ENCODE data around the gene TGOLN2. TPM values are rescaled to one million over a fixed set of nuclear protein-coding genes. Genes with fewer than 3 reads are reported as not detected.

Gene TGOLN2
- total RNA-seq, 1 experiment from 2014 or later = 178 TPM

DNA sequence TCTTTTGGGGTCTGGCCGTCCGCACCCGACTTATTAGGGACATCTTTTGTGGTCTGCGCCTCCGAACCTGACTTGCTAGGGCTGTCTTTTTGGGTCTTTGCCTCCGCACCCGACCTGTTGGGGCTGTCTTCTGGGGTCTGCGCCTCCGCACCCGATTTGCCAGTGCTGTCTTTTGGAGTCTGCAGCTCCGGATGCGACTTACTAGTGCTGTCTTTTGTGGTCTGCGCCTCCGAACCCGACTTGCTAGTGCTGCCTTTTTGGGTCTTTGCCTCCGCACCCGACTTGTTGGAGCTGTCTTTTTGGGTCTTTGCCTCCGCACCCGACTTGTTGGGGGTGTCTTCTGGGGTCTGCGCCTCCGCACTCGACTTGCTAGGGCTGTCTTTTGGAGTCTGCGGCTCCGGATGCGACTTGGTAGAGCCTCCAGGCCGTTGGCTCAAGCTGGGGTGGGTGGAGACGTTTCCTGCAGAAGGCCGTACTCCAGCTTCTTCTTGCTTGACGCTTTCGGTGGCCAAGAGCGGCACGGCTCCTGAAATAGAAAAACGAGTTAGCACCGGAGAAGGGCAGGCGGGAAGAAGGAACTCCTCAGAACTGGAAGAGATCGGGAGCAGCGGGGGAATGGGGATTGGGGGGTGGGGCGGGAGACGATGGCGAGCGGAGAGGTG is 498 bp downstream of the TGOLN2 start:
- in situ Hi-C loops (cut with HindIII; ENCODE audit: low pct_unique_long_range_greater_than_20kb, low sequenced_read_pairs) = no loop called here

GRCh38 chr2:85326406-85327159 is 1.2 kb downstream of the TGOLN2 start:
- Histone ChIP-seq H3K36me3 (ENCODE audit: control insufficient read depth, insufficient read depth, low read length) (peaks cover 11% of the 10 kb centered on the region), H3K4me3 (ENCODE audit: low read depth in 2 of 2, low read length in 2 of 2) (peak overlapping the region; percentile 83 to 88), H3K27me3 (ENCODE audit: control insufficient read depth, insufficient read depth, low read length) (no peaks in the 10 kb centered on the region), H3K4me1 (ENCODE audit: control insufficient read depth, insufficient read depth, low read length) (peaks cover 12% of the 10 kb centered on the region), H3K27ac (ENCODE audit: low read length) (peak overlapping the region; percentile 93), H3K9me3 (ENCODE audit: control insufficient read depth, insufficient read depth, low read depth, low read length) (no peaks in the 10 kb centered on the region)
- intact Hi-C loops (cut with micrococcal nuclease; ENCODE audit: unreplicated experiment) = no loop called here
- peak; percentile 1; the same call in 1 of the 2 replicates for TF ChIP-seq SIN3A (IDR thresholded peaks at IDR 0.05; ENCODE audit: borderline replicate concordance, insufficient read depth, low read depth, low read length)
- TF ChIP-seq, protein P1, sequence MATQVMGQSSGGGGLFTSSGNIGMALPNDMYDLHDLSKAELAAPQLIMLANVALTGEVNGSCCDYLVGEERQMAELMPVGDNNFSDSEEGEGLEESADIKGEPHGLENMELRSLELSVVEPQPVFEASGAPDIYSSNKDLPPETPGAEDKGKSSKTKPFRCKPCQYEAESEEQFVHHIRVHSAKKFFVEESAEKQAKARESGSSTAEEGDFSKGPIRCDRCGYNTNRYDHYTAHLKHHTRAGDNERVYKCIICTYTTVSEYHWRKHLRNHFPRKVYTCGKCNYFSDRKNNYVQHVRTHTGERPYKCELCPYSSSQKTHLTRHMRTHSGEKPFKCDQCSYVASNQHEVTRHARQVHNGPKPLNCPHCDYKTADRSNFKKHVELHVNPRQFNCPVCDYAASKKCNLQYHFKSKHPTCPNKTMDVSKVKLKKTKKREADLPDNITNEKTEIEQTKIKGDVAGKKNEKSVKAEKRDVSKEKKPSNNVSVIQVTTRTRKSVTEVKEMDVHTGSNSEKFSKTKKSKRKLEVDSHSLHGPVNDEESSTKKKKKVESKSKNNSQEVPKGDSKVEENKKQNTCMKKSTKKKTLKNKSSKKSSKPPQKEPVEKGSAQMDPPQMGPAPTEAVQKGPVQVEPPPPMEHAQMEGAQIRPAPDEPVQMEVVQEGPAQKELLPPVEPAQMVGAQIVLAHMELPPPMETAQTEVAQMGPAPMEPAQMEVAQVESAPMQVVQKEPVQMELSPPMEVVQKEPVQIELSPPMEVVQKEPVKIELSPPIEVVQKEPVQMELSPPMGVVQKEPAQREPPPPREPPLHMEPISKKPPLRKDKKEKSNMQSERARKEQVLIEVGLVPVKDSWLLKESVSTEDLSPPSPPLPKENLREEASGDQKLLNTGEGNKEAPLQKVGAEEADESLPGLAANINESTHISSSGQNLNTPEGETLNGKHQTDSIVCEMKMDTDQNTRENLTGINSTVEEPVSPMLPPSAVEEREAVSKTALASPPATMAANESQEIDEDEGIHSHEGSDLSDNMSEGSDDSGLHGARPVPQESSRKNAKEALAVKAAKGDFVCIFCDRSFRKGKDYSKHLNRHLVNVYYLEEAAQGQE (IDR thresholded peaks at IDR 0.05; ENCODE audit: insufficient read depth in 1 of 2, low read depth in 2 of 2, low read length in 1 of 2) = no peak
- in situ Hi-C loops (cut with HindIII; ENCODE audit: low pct_unique_long_range_greater_than_20kb, low sequenced_read_pairs) = no loop called here
- ChIA-PET POLR2A (interaction anchor here (0.6 kb wide), 1 partner anchor 14 kb away, joined by 3 read pairs; no protein-coding TSS in a partner anchor), CTCF (interaction anchor here (0.6 kb wide), 1 partner anchor 237 kb away, joined by 3 read pairs; no protein-coding TSS in a partner anchor)
- no TSS peak for BruUV-seq (replicated peaks)
- no peak for ATAC-seq
- no peak for DNase-seq (ENCODE audit: low read depth, low spot score)

More for the DNA sequence above, 498 bp downstream of the TGOLN2 start:
- Histone ChIP-seq H3K27me3 (ENCODE audit: control insufficient read depth, insufficient read depth, low read length) (no peaks in the 10 kb centered on the region), H3K4me3 (ENCODE audit: low read depth in 2 of 2, low read length in 2 of 2) (peak overlapping the region; percentile 83 to 88), H3K4me1 (ENCODE audit: control insufficient read depth, insufficient read depth, low read length) (peaks cover 12% of the 10 kb centered on the region), H3K9me3 (ENCODE audit: control insufficient read depth, insufficient read depth, low read depth, low read length) (no peaks in the 10 kb centered on the region), H3K36me3 (ENCODE audit: control insufficient read depth, insufficient read depth, low read length) (peaks cover 8% of the 10 kb centered on the region), H3K27ac (ENCODE audit: low read length) (peak overlapping the region; percentile 93)
- no peak for DNase-seq (ENCODE audit: low read depth, low spot score)
- intact Hi-C loops (cut with micrococcal nuclease; ENCODE audit: unreplicated experiment) = no loop called here
- ChIA-PET POLR2A (interaction anchor here (0.6 kb wide), 3 partner anchors 14 to 278 kb away, joined by 3 to 10 read pairs (median 4); no protein-coding TSS in a partner anchor), CTCF (interaction anchor here (0.6 kb wide), 2 partner anchors 237 to 376 kb away, joined by 3 read pairs; no protein-coding TSS in a partner anchor)
- BruUV-seq (replicated peaks) = TSS peak; percentile 91
- TF ChIP-seq, protein P1 (IDR thresholded peaks at IDR 0.05; ENCODE audit: insufficient read depth in 1 of 2, low read depth in 2 of 2, low read length in 1 of 2) = no peak
- TF ChIP-seq SIN3A (IDR thresholded peaks at IDR 0.05; ENCODE audit: borderline replicate concordance, insufficient read depth, low read depth, low read length) = no peak
- no peak for TF ChIP-seq TCF7L2 (IDR thresholded peaks at IDR 0.05; ENCODE audit: low read depth, low read length)
- TF ChIP-seq, protein P2, sequence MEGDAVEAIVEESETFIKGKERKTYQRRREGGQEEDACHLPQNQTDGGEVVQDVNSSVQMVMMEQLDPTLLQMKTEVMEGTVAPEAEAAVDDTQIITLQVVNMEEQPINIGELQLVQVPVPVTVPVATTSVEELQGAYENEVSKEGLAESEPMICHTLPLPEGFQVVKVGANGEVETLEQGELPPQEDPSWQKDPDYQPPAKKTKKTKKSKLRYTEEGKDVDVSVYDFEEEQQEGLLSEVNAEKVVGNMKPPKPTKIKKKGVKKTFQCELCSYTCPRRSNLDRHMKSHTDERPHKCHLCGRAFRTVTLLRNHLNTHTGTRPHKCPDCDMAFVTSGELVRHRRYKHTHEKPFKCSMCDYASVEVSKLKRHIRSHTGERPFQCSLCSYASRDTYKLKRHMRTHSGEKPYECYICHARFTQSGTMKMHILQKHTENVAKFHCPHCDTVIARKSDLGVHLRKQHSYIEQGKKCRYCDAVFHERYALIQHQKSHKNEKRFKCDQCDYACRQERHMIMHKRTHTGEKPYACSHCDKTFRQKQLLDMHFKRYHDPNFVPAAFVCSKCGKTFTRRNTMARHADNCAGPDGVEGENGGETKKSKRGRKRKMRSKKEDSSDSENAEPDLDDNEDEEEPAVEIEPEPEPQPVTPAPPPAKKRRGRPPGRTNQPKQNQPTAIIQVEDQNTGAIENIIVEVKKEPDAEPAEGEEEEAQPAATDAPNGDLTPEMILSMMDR (IDR thresholded peaks at IDR 0.05) = no peak
- no peak for TF ChIP-seq POLR2AphosphoS5 (IDR thresholded peaks at IDR 0.05; ENCODE audit: low read depth, low read length)
- peak; percentile 40 for ATAC-seq
